Measurements from ENCODE around the gene PIK3R3.

DNA sequence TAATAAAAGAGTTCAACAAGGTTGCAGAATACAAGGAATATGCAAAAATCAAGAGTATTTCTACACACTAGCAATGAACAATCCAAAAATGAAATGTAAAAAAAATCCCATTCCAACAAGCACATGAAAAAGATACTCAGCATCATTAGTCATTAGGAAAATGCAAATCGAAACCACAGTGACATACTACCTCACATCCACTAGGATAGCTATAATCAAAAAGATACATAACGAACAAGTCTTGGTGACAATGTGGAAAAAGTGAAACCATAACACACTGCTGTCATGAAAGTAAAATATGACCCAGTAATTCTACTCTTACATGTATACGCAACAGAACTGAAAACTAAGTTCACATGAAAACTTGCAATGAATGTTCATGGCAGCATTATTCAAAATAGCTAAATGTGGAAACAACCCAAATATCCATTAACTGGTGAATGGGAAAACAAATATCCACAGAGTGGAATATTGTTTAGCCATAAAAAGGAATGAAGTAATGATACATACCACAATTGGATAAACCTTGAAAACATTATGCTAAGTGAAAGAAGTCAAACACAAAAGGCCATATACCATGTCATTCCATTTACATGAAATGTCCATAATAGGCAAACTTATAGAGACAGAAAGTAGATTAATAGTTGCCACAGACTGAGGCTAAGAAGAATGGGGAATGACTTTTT is 34.3 kb downstream of the PIK3R3 start:
- TF ChIP-seq POLR2A (IDR thresholded peaks at IDR 0.05): no peak
- TF ChIP-seq POLR2AphosphoS5 (IDR thresholded peaks at IDR 0.05): no peak
- TF ChIP-seq, protein P1, sequence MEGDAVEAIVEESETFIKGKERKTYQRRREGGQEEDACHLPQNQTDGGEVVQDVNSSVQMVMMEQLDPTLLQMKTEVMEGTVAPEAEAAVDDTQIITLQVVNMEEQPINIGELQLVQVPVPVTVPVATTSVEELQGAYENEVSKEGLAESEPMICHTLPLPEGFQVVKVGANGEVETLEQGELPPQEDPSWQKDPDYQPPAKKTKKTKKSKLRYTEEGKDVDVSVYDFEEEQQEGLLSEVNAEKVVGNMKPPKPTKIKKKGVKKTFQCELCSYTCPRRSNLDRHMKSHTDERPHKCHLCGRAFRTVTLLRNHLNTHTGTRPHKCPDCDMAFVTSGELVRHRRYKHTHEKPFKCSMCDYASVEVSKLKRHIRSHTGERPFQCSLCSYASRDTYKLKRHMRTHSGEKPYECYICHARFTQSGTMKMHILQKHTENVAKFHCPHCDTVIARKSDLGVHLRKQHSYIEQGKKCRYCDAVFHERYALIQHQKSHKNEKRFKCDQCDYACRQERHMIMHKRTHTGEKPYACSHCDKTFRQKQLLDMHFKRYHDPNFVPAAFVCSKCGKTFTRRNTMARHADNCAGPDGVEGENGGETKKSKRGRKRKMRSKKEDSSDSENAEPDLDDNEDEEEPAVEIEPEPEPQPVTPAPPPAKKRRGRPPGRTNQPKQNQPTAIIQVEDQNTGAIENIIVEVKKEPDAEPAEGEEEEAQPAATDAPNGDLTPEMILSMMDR (IDR thresholded peaks at IDR 0.05): no peak
- no peak for TF ChIP-seq EP300 (IDR thresholded peaks at IDR 0.05)
